Trophoblast cell (in vitro differentiated cells and primary cell): ENCODE results near the gene GDF9.
A peak's percentile ranks its signal among the peaks of the same experiment; 100 is the strongest.

ENCODE experiments used
- DNase-seq, 2 donors: peaks; one replicate each; pipeline ENCODE4 v3.0.0-alpha.2; 2016
- H2AFZ ChIP-seq: 2 replicates; pipeline ENCODE4 v1.6.1; 2013; ENCODE audit warnings: low read length, moderate library complexity, mild to moderate bottlenecking; ENCODE audit not compliant: insufficient read depth, poor library complexity
- H2AK5ac ChIP-seq: 2 replicates; pipeline ENCODE4 v1.6.1; 2013; ENCODE audit warnings: mild to moderate bottlenecking, low read length
- H2BK120ac ChIP-seq: 2 replicates; pipeline ENCODE4 v1.6.1; 2013; ENCODE audit warnings: low read length, mild to moderate bottlenecking, moderate library complexity; ENCODE audit not compliant: insufficient read depth, poor library complexity
- H2BK12ac ChIP-seq: 2 replicates; pipeline ENCODE4 v1.6.1; 2013; ENCODE audit warnings: mild to moderate bottlenecking, low read length, moderate library complexity
- H2BK5ac ChIP-seq: 2 replicates; pipeline ENCODE4 v1.6.1; 2013; ENCODE audit warnings: low read length, low read depth, moderate library complexity, mild to moderate bottlenecking; ENCODE audit not compliant: poor library complexity
- H3K14ac ChIP-seq: 2 replicates; pipeline ENCODE4 v1.6.1; 2013; ENCODE audit warnings: mild to moderate bottlenecking, low read length
- H3K18ac ChIP-seq: 2 replicates; pipeline ENCODE4 v1.6.1; 2013; ENCODE audit warnings: mild to moderate bottlenecking, low read length
- H3K23ac ChIP-seq: 2 replicates; pipeline ENCODE4 v1.6.1; 2013; ENCODE audit warnings: low read length
- H3K27ac ChIP-seq: 2 replicates; pipeline ENCODE4 v1.5.1; 2013; ENCODE audit warnings: low read depth, mild to moderate bottlenecking, inconsistent platforms, low read length, moderate library complexity
- H3K27me3 ChIP-seq: 2 replicates; pipeline ENCODE4 v1.6.1; 2013; ENCODE audit warnings: inconsistent platforms, mild to moderate bottlenecking, low read length, moderate library complexity; ENCODE audit not compliant: insufficient read depth
- H3K36me3 ChIP-seq, 2 experiments: 1 replicate in 1 of 2; 2 replicates in 1 of 2; pipeline ENCODE4 v1.6.1; 2013; ENCODE audit warnings: low read length in 2 of 2, mild to moderate bottlenecking in 2 of 2, moderate library complexity in 1 of 2; ENCODE audit not compliant: insufficient read depth in 2 of 2, control insufficient read depth in 1 of 2
- H3K4ac ChIP-seq: 2 replicates; pipeline ENCODE4 v1.6.1; 2013; ENCODE audit warnings: low read depth, mild to moderate bottlenecking, low read length, moderate library complexity
- H3K4me1 ChIP-seq, 2 experiments: 1 replicate in 1 of 2; 2 replicates in 1 of 2; pipeline ENCODE4 v1.6.1; 2013; ENCODE audit warnings: low read length in 2 of 2, mild to moderate bottlenecking in 2 of 2, moderate library complexity in 1 of 2; ENCODE audit not compliant: insufficient read depth in 2 of 2, control insufficient read depth in 1 of 2
- H3K4me2 ChIP-seq: 2 replicates; pipeline ENCODE4 v1.6.1; 2013; ENCODE audit warnings: inconsistent platforms, mild to moderate bottlenecking, low read length, moderate library complexity
- H3K4me3 ChIP-seq: 2 replicates; pipeline ENCODE4 v1.5.1; 2013; ENCODE audit warnings: mild to moderate bottlenecking, low read depth, low read length, inconsistent platforms
- H3K79me1 ChIP-seq: one replicate; pipeline ENCODE4 v1.6.1; 2013; ENCODE audit warnings: low read length
- H3K79me2 ChIP-seq: 2 replicates; pipeline ENCODE4 v1.6.1; 2013; ENCODE audit warnings: low read length, mild to moderate bottlenecking; ENCODE audit not compliant: control insufficient read depth, insufficient read depth, poor library complexity
- H3K9ac ChIP-seq: 2 replicates; pipeline ENCODE4 v1.6.1; 2013; ENCODE audit warnings: mild to moderate bottlenecking, low read length
- H3K9me3 ChIP-seq: 2 replicates; pipeline ENCODE4 v1.6.1; 2013; ENCODE audit warnings: low read depth, mild to moderate bottlenecking, control low read depth, inconsistent platforms, low read length; ENCODE audit not compliant: insufficient read depth
- H4K12ac ChIP-seq: 2 replicates; pipeline ENCODE4 v1.6.1; 2013; ENCODE audit warnings: low read depth, mild to moderate bottlenecking, low read length, moderate library complexity
- H4K8ac ChIP-seq: 2 replicates; pipeline ENCODE4 v1.6.1; 2013; ENCODE audit warnings: low read depth, mild to moderate bottlenecking, low read length, moderate library complexity
- H4K91ac ChIP-seq: one replicate; pipeline ENCODE4 v1.6.1; 2013; ENCODE audit warnings: low read depth, mild to moderate bottlenecking, low read length, moderate library complexity
- WGBS: extraction: QIAGEN DNeasy Blood & Tissue Kit; methylation state at CpG from one replicate; pipeline ENCODE4 v1.1.7; 2013; ENCODE audit warnings: missing lambda C conversion rate; ENCODE audit not compliant: insufficient read length, insufficient coverage; ENCODE audit errors: extremely low coverage; 5-methylcytosine and 5-hydroxymethylcytosine counted together

Gene GDF9

GRCh38 chr5:132834057-132834456 is 32.2 kb downstream of the GDF9 start:
- Histone ChIP-seq H2BK120ac (no peak overlapping the region), H3K79me2 (peaks cover 6% of the 10 kb centered on the region), H3K4me3 (no peak overlapping the region), H3K23ac (no peak overlapping the region), H3K27me3 (no peaks in the 10 kb centered on the region), H3K79me1 (peaks cover 9% of the 10 kb centered on the region), H2BK12ac (no peak overlapping the region), H3K27ac (no peak overlapping the region), H4K91ac (no peak overlapping the region), H3K9me3 (no peaks in the 10 kb centered on the region), H3K4me1 (peaks cover 8 to 9% of the 10 kb centered on the region in 2 experiments), H4K8ac (no peak overlapping the region), H3K14ac (no peak overlapping the region), H2AFZ (no peak overlapping the region), H3K18ac (no peak overlapping the region), H2AK5ac (no peak overlapping the region), H3K9ac (no peak overlapping the region), H4K12ac (no peak overlapping the region), H3K4me2 (no peak overlapping the region), H3K36me3 (no peaks in the 10 kb centered on the region), H2BK5ac (no peak overlapping the region), H3K4ac (no peak overlapping the region)
- no peak for DNase-seq
- WGBS = no CpG with 5 or more reads among the region's 3 CpGs

GRCh38 chr5:132832612-132833011 is 33.7 kb downstream of the GDF9 start:
- Histone ChIP-seq H3K27me3 (no peaks in the 10 kb centered on the region), H3K14ac (no peak overlapping the region), H2AK5ac (no peak overlapping the region), H2AFZ (no peak overlapping the region), H3K4me2 (no peak overlapping the region), H3K4me3 (no peak overlapping the region), H4K12ac (no peak overlapping the region), H2BK12ac (no peak overlapping the region), H3K9me3 (no peaks in the 10 kb centered on the region), H3K36me3 (no peaks in the 10 kb centered on the region), H3K27ac (no peak overlapping the region), H4K91ac (no peak overlapping the region), H3K23ac (no peak overlapping the region), H3K79me1 (peaks cover 9% of the 10 kb centered on the region), H3K79me2 (peaks cover 6% of the 10 kb centered on the region), H4K8ac (no peak overlapping the region), H3K18ac (no peak overlapping the region), H2BK120ac (no peak overlapping the region), H3K4ac (no peak overlapping the region), H2BK5ac (no peak overlapping the region), H3K9ac (no peak overlapping the region), H3K4me1 (peaks cover 8 to 9% of the 10 kb centered on the region in 2 experiments)
- no CpG with 5 or more reads among the region's 5 CpGs for WGBS
- no peak for DNase-seq

- H3K18ac ChIP-seq = no peak overlapping the region
- peak overlapping the region; percentile 73 for H4K12ac ChIP-seq
- H3K14ac ChIP-seq = no peak overlapping the region
- H2BK12ac ChIP-seq = no peak overlapping the region
- H3K4me1 ChIP-seq = peaks cover 11% of the 10 kb centered on the region in 2 experiments
- H3K4ac ChIP-seq = no peak overlapping the region
- no CpG with 5 or more reads among the region's 15 CpGs for WGBS
- H2AFZ ChIP-seq = no peak overlapping the region
- peak overlapping the region; percentile 91 for H4K8ac ChIP-seq
- DNase-seq = no peak
- H2BK5ac ChIP-seq = no peak overlapping the region
- H3K79me2 ChIP-seq = peaks cover 6% of the 10 kb centered on the region
- H4K91ac ChIP-seq = peak overlapping the region; percentile 93
- H3K27ac ChIP-seq = no peak overlapping the region
- peak overlapping the region; percentile 76 for H3K4me3 ChIP-seq
- no peaks in the 10 kb centered on the region for H3K36me3 ChIP-seq
- H2BK120ac ChIP-seq = no peak overlapping the region
- no peak overlapping the region for H3K23ac ChIP-seq
- no peak overlapping the region for H3K9ac ChIP-seq
- H2AK5ac ChIP-seq = peak overlapping the region; percentile 3
- H3K79me1 ChIP-seq = peaks cover 9% of the 10 kb centered on the region
- no peaks in the 10 kb centered on the region for H3K27me3 ChIP-seq
- no peaks in the 10 kb centered on the region for H3K9me3 ChIP-seq
- H3K4me2 ChIP-seq = peak overlapping the region; percentile 81
Measured at GRCh38 chr5:132831095-132831860, 35.0 kb downstream of the GDF9 start.

GRCh38 chr5:132830436-132831094 is 35.7 kb downstream of the GDF9 start, which contains the start of gene SHROOM1:
Gene SHROOM1 (minus strand): TSS chr5:132830647. CDS start chr5:132826140, 4,507 bp downstream.
- Histone ChIP-seq H4K91ac (peak within 1 kb of the TSS; percentile 93), H3K23ac (no peak within 1 kb of the TSS), H2AFZ (peak within 1 kb of the TSS; percentile 94), H3K18ac (peak within 1 kb of the TSS; percentile 92), H4K8ac (peak within 1 kb of the TSS; percentile 91), H3K14ac (peak within 1 kb of the TSS; percentile 94), H3K4me1 (peaks cover 17 to 18% of the 10 kb centered on the region in 2 experiments), H2AK5ac (peak within 1 kb of the TSS; percentile 44), H3K4ac (peak within 1 kb of the TSS; percentile 50), H3K4me3 (peak within 1 kb of the TSS; percentile 76), H3K4me2 (peak within 1 kb of the TSS; percentile 81), H2BK120ac (peak within 1 kb of the TSS; percentile 78), H3K79me2 (peaks cover 6% of the 10 kb centered on the region), H2BK12ac (no peak within 1 kb of the TSS), H3K36me3 (no peaks in the 10 kb centered on the region), H3K9ac (peak within 1 kb of the TSS; percentile 70), H2BK5ac (peak within 1 kb of the TSS; percentile 31), H3K27ac (peak within 1 kb of the TSS; percentile 24), H3K9me3 (no peaks in the 10 kb centered on the region), H3K79me1 (peaks cover 14% of the 10 kb centered on the region), H4K12ac (peak within 1 kb of the TSS; percentile 79), H3K27me3 (no peaks in the 10 kb centered on the region)
- DNase-seq = peak; percentile 52 to 67
- WGBS = no CpG with 5 or more reads among the region's 78 CpGs
